Mesenteric fat pad (tissue), 1 donor: ENCODE results near the gene TNFRSF9. TPM values are rescaled to one million over a fixed set of nuclear protein-coding genes. Genes with fewer than 3 reads are reported as not detected.
"Not testable (repeated sequence)": the region's sequence is repeated elsewhere in the genome, so short reads cannot be mapped to it uniquely, and the experiment has no call there.

Experiments used
- DNase-seq: peaks from one replicate; pipeline ENCODE4 v3.0.0-alpha.2; 2020; ENCODE audit warnings: low spot score
- total RNA-seq: library from RNA; stranded (reverse); fragmentation: NEBNext Ultra II Directional; extraction: Animal tissue kit (Norgen Biotek cat#: 25700); gene quantifications from one replicate; pipeline ENCODE4 v1.2.1, GENCODE V29; 2021
- donor health status: DM: yes; HTN: yes; CAD: no.

TNFRSF9 gene
- total RNA-seq, 1 donor from 2014 or later = not detected

GRCh38 chr1:7921796-7922195 lies 18.8 kb downstream of the TNFRSF9 start:
- DNase-seq = no peak

DNA sequence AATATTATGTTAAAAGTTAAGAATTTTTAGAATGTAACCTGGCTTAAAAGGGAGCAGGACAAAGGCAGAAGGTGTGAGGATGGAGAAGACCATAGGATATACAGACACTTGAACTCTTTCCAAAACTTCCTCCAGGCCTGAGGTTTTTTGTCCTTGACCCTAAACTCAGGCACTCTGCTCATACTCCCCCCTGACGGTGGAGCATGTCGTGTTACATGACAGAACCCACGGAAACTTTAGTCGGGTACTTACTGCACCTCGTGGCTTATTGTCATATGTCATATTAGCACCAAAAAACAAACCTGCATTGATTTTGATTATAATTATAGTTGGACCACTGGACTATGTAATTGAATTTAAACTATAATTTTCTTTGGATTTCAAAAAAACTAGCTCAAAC lies 20.8 kb downstream of the TNFRSF9 start:
- DNase-seq = no peak

- DNase-seq = not testable (repeated sequence)
Observed at GRCh38 chr1:7917971-7918370, 22.7 kb downstream of the TNFRSF9 start.

DNA sequence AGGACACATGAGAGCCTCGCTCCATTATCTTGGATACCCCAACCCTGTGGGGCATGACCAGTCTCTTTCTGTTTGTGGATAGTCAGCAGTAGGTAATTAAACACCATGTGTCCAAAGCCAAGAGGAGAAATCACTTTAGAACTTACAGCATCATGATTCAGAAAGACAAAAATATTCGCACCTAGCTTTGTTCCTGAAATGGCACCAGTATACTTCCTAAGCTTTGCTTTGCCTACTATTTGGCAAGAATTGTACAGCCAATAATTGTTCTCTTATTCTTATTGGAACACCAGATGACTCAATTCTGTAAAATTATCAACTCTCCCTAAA lies 24.2 kb downstream of the TNFRSF9 start:
- no peak for DNase-seq

DNA sequence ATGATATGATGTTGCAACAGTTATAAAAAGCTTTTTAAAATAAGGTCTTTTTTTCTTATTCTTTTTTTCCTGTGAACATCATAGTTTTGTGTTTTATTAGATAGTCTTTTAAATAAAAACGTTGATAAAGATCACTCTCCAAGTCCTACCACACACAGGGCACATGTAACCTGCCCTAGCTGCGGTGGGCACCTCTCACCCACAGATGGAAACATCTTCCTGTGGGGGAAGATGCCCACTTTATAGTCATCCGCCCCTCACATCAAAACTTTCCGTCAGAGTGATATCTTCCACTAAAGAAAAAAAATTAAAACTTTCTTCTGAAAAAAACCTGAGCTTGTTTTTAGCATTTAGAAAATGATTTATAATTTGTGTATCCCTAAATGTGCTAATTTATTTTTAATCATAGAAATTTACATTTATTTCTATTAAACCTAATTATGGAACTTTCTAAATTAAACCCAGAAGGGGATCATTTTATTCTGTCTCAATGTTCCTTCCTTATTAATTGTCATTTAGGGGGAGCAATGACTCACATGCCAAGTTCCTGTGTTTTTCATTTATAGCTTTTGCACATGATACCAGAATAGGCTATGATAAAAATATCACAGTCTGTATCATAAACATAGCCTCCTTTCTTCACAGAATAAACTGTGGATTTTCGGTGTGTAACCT lies 24.7 kb downstream of the TNFRSF9 start:
- no peak for DNase-seq

DNA sequence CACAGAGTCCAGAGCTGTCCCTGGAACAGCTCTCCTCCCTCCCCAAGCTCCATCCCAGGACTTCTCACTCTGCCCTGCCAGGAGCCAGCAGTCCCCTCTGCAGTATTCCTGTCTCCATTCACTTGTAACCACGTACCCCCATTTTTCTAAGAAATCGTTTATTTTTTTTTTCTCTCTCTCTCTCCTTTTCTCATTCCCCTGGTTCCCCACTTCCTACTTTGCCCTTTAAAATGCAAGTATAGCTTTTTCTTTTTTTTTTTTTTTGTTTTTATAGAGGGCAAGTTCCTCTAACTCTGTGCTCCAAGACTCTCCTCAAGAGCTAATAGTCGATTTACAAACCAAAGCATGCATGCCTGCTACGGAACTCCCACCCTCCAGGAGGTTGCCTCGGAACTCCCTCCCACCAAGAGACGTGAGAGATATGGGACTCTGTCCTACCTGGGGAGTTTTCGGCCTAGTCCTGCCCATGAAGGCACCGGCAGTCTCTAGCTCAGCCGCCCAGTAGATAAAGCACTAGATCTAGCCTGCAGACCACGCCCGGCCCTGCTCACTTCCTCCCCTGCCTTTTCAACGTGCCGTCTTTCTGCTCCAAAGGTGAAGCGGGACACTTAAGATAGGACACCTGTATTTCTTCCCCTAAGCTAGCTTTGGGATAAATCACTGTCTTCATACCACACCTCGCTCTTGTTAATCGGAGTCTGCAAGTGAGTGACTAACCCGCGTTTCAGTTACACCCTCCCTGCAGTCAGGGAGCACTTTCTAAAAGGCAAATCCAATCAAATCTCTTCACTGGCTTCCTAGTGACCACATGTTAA lies 27.7 kb downstream of the TNFRSF9 start:
- no peak for DNase-seq

- DNase-seq = no peak
Observed at GRCh38 chr1:7912145-7912544, 28.5 kb downstream of the TNFRSF9 start.

- no peak for DNase-seq
Observed at GRCh38 chr1:7905262-7905661, 35.4 kb downstream of the TNFRSF9 start.

DNA sequence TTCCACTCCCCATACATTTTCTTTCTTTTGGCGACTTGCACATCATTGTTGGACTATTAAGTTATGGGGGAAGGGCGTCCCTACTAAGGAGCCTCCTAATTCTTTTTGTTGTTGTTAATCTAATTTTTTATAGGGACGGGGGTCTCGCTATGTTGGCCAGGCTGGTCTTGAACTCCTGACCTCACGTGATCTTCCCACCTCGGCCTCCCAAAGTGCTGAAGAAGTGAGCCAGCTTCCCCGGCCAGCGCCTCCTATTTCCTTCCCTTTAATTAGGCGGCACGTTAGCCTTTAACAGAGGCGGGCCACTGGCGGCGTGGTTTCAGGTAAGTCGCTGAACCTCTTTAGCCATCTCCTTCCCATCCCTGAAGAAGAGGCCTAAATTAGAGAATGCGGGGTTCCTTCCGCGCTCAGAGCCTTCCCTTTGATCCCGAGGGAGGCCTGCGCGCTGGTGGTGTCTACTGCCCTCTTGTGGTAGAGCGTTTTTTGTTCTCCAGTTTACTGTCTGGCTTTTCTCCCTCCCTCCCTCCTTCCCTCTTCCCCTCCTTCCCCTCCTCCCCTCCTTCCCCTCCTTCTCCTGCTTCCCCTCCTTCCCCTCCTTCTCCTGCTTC lies 38.1 kb downstream of the TNFRSF9 start:
- DNase-seq = no peak

GRCh38 chr1:7899741-7900140 lies 40.9 kb downstream of the TNFRSF9 start:
- DNase-seq = no peak

GRCh38 chr1:7898962-7899361 lies 41.7 kb downstream of the TNFRSF9 start:
- no peak for DNase-seq

DNA sequence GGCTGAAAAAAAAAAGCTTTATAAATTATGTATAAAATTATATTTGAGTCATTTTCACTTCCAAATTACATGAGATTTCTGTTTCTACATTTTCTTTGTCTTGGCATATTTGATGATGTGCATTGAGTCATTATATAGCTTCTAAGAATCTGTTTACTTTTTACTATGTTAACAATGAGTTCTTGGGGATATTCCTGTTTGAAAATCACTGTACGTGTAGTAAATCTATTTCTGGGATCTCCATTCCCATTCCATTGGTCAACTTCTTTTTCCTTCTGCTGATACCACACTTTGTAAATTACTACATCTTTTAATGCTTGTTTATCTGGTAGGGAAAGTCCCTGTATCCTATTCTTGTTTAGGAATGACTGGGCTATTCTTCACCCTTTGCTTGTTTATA lies 43.6 kb downstream of the TNFRSF9 start:
- no peak for DNase-seq

GRCh38 chr1:7893529-7894180 lies 47.0 kb downstream of the TNFRSF9 start:
- DNase-seq = no peak

DNA sequence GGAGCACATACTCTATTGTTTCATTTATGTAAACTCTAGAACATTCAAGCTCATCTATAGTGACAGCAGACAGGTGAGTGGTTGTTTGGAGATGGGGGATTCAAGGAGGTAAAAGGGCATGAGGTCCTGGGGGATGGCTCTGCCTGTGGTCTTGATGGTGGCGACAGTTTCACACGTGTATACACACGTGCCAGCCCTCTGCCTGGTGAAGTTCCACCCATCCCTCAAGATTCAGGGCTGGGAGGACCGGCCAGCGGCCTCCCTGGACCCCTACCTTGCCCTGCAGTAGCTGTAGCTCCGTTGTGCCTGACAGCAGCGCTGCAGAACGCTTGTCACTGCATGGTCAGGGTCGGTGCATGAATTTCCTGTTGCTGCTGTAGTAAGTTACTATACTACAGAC lies 48.8 kb downstream of the TNFRSF9 start:
- DNase-seq = no peak

DNA sequence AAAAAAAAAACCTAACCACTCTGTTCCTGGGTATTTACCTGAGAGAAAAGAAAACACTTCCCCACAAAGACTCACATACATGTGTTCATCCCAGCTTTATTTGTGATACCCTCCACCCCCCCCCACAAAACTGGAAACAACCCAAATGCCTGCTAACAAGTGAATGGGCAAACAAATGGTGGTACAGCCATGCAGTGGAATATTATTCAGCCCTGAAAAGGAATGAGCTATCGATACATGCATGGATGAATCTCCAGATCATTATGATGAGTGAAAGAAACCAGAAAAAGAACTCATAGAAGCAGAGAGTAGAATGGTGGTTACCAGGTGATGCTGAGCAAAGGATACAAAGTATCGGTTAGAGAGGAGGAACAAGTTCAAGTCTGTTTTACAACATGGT lies 49.8 kb downstream of the TNFRSF9 start:
- DNase-seq = no peak

GRCh38 chr1:7888248-7889081 lies 52.2 kb downstream of the TNFRSF9 start:
- DNase-seq = no peak

GRCh38 chr1:7886405-7886745 lies 54.3 kb downstream of the TNFRSF9 start:
- DNase-seq = no peak

DNA sequence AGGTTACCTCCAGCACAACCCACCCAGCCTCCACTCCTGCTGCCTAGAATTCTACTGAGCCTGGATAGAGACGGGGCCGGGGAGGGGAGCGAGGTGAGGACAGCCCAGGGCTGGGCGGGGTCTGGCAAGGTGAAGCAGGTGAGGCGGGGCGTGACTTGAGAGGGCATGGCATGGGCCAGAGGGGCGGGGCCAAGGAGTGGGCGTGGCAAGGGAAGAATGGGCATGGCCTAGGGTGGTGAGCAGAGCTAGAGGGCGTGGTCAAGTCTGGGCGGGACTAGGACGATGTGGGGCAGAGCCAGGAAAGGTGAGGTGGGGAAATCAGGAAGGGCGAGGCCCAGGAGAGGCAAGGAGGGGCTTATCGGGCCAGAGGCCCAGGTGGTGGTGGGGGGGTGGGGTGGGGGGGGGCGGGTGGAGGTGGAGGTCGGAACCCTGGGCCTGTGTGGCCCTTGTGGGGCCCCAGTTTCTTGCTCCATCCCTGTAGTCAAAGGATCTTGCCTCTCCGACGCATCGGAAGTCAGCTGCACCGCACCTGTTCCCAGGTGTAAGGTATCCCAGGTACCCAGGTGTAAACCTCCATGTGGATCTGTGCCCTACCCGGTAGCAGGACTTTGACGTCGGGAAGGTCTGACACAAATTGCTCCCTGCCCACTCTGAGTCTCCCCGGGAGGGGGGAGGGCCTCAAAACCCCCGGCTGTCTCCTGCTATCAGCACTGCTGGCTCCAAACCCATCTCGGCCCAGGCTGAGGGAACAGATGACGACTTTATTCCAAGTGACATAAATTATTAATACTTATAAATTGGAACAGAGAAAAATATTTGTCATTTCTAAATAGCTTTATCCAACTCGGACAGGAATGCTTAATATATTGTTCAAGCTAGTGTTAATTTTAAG lies 54.9 kb downstream of the TNFRSF9 start:
- DNase-seq = no peak

GRCh38 chr1:7884757-7885156 lies 55.9 kb downstream of the TNFRSF9 start:
- no peak for DNase-seq

DNA sequence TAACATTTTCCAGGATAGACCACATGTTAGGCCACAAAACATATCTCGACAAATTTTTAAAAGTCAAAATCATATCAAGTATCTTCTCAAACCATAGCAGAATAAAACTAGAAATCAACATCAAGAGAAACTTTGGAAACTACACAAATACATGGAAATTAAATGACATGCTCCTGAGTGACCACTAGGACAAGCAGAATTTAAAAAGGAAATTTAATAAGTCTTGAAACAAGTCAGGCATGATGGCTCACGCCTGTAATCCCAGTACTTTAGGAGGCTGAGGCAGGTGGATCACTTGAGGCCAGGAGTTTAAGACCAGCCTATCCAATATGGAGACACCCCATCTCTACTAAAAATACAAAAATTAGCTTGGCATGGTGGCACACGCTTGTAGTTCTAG lies 61.4 kb downstream of the TNFRSF9 start:
- DNase-seq = no peak
